GM19328 (cell line): ENCODE data around the gene SMAD7.

Experiments used
- ATAC-seq: cut with Tn5 transposase; IDR thresholded peaks from one replicate; pipeline ENCODE4 v1.9.1; 2021; ENCODE audit warnings: mild to moderate bottlenecking, moderate library complexity; ENCODE audit not compliant: unreplicated experiment

Gene SMAD7

DNA sequence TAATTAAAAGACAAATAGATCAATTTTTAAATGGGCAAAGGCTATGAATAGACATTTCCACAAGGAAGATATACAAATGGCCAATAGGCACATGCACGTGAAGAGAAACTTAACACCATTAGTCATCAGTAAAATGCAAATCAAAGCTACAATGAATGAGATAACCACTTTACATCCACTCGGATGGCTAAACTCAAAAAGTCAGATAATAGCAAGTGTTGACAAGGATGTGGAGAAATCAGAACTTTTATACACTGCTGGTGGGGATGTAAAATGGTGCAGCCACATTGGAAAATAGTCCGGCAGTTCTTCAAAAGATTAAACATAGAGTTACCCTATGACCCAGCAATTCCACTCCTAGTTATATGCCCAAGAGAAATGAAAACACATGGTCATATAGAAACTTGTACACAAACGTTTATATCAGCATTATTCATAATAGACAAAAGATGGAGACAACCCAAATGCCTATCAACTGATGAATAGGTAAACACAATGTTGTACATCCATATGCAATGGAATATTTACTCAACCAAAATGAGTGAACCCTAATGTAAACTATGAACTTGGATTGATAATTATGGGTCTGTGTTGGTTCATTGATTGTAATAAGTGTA is 51.1 kb downstream of the SMAD7 start:
- ATAC-seq: no peak

- no peak for ATAC-seq
Observed at GRCh38 chr18:48898521-48898920, 52.2 kb downstream of the SMAD7 start.

GRCh38 chr18:48897531-48897930 is 53.2 kb downstream of the SMAD7 start:
- no peak for ATAC-seq

GRCh38 chr18:48896875-48897511 is 53.8 kb downstream of the SMAD7 start:
- ATAC-seq: peak; percentile 77

DNA sequence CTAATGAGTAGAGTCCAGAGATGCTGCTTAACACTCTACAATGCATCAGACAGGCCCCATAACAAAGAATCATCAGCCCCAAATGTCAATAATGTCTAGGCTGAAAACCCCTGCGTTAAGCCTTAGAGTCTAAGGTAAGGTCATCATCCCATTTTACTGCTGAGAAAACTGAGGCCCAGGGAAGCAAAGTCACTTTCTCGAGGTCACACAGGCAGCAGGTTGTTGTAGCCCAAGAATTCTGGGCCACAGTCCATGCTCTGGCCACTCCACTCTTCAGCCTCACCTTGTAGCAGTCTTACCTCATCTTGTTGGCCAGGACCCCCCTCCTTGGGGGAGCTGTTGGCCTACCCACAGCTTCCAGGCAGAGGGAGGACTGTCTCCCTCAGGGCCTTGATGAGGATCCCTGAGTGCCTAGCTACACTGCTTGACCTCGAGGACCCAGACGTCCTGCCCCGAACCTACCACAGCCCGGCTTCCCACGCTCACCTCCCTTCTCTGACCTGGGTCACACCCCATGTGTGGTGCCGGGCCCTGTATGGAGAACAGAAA is 54.4 kb downstream of the SMAD7 start:
- no peak for ATAC-seq

DNA sequence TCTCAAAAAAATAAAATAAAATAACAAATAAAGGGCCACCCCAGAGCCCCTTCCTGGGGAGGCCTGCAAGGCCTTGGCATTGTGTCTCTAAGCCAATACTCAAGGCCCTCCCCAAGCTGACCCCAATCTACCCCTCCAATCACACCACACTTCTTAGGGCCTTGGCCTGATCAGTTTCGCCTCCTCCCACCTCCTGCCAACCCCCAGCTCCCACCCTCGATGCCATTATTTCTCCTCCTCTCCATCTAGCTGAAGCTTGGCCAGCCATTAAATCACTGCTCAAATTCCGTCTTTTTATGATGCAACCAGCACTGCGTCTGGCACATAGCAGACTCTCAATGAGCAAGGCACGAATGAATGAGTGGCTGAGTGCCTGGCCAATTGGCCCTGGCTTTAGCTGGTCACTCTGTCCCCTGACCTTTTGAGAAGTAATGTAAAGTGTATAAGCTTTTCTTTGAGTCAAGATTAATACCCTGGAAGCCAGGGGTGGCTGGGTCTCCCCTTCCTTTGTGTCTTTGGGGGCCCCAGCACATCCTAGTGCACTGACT is 55.9 kb downstream of the SMAD7 start:
- no peak for ATAC-seq

- no peak for ATAC-seq
Observed at GRCh38 chr18:48893608-48894600, 56.9 kb downstream of the SMAD7 start.

DNA sequence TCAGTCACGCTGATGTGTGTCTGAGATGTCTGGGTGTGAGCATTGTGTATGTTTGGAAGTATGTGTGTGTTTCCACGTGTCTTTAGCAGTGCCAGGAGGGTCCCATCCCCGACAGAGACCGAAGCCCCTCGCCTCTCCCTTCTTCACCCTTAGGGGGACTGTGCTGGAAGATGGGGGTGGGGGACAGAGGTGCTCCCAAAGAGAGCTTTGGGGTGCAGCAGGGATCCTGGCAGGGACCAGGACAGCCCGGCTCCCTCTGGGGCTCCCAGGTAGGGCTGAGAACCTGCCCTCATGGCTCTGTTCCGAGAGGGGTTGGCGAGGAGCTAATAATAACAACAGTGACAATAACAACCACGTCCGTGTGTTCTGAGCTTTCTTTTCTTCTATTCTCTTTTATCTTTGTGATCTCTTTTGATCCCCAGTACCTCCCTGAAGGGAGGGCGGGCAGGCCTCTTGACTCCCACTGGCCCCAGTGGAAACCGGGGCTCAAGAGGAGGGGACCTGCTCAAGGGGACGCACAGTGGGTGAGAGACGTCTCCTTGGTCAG is 57.6 kb downstream of the SMAD7 start:
- ATAC-seq: no peak

DNA sequence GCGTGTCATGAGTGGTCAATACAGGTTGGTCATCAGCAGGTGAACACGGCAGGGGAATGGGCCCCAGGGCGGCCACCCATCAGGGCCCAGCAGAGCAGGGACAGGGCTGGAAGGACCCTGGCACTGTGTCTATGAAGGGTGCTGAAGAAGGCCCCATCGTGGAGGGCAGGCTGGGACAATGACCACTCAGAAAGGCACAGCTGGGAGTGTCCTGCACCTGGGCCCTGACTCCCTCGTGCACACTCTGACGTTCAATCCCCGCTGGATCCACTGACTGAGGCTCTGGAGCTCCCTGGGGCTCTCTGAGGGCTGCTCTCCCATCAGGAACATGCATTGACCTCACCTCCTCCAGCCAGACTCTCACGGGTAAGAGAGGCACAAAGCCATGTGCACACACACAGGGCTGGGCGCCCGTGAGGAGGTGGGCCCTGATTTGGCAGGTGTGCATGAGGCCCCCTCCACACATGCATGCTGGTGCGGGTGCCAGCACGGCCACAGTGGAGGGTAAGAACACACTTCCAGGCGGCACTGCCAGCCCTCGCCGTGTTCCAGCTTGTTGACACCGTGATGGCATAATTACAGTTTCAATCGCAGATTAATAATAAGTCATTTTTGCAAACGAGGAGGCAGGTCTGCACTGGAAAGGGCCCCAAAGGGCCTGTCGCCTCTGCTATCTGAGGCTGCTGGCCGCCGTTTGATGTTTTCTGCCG is 58.5 kb downstream of the SMAD7 start:
- no peak for ATAC-seq

DNA sequence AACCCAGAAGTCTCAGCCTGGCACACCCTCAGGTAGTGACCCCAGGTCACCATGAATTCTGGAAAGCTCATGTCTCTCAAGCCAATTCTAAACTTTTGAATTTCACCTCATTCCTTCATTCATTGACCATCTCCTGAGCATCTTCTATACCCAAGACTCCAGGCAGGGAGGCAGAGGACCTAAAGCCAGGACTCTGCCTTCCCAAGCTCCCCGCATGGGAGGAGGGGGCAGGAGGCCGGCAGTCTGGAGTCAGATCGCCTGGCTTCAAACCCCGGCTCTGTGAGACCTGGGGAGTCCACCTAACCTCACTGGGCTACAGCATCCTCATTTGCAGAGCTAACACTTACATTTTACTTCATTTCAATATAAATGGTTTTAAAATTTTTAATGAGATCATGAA is 59.0 kb downstream of the SMAD7 start:
- no peak for ATAC-seq

- no peak for ATAC-seq
Observed at GRCh38 chr18:48889981-48890762, 60.6 kb downstream of the SMAD7 start.

DNA sequence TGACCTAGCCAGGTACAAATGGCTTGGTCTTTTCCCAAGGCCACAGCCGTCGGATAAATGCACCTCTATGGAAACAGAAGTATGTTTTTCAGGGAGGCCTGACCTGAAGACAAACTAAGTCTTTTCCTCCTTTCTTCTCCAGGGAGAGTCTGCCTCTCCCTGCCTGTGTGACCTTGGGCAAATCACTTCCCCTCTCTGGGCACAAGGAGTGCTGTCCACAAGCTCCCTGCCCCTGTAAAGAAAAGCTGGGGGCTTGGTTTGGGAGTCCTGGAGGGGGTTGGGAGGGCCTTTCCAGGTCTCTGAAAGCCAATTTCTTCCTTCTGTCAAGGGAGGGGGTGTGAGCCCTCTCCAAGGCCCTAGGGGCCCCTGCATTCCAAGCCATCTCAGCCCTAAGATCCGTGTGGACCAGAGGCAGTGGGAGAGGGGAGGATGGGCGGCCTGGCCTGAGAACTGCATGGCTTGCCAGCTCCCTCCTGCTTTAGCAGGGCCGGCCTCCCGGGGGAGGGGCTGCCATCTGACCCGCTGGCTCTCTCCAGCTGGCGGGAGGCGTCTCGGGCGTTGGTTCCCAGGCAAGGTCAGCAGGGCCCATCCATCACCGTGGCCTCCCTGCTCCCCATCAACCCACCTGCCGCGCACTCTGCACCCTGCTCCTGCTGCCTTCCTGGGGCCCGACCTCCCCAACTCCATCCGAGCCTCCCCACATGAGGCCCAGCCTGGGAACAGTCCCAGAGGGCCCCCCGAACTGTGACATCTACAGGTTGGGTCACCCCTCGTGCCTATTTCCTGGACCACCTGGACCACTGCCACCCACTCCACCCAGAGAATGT is 61.4 kb downstream of the SMAD7 start:
- no peak for ATAC-seq

- ATAC-seq: no peak
Observed at GRCh38 chr18:48888773-48889080, 62.0 kb downstream of the SMAD7 start.

DNA sequence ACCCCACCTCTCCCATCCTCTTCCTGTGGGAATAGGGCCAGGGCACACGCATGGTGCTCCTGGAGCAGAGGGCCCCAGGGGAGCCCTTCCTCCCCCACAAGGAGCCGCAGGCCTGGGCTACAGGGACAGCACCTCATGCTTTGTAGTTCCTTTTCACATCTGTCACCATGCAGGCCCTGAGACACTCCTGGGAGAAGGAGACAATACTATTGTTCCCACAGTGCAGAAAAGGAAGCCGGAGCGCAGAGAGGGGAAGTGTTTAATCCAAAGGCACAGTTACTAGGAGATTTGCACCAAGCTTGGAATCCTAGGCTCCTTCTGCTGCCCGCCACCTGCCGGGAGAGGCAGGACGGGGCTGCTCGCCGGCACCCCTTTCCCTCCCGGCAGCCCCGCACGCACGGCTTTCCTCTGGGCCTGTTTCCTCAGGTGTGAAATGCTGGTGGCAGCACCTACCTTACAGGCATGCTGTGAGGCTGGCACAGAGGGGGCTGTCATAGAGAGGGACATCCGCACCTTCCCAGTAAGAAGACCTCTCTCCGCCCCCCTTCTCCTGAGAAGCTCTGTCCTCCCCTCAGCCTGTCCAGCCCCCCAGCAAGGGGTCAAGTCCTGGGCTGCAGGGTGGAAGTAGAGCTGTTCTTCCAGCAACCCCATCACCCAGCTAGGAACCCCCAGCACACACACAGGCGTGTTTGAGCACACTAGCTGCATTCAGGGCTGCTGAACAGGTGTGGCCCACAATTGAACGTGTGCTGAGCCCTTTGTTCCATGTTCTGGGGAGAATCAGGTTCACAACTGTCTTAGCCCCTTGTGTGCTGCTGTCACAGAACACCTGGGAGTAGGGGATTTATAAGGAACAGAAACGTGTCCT is 62.6 kb downstream of the SMAD7 start:
- no peak for ATAC-seq

GRCh38 chr18:48887294-48887904 is 63.4 kb downstream of the SMAD7 start:
- ATAC-seq: no peak

GRCh38 chr18:48886520-48887293 is 64.1 kb downstream of the SMAD7 start:
- no peak for ATAC-seq
